ENCODE results near the gene TOX2.

DNA sequence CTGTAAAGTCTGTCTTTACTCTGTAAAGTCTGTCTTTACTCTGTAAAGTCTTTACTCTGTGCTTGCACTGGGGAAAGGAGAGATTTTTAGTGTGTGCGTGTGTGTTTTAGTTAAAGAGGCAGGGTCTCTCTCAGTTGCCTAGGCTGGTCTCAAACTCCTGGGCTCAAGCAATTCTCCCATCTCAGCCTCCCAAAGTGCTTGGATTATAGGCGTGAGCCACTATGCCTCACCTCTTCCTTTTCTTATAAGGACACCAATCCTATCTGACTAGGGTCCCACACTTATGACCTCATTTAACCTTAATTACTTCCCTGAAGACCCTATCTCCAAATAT is 178.6 kb downstream of the TOX2 start:
- TF ChIP-seq KLF1 (tag by site-specific recombination; IDR thresholded peaks at IDR 0.05) (no peak), ZNF302 (tag by site-specific recombination; IDR thresholded peaks at IDR 0.05; ENCODE audit: low read depth) (no peak), ZBTB7A (tag by site-specific recombination; IDR thresholded peaks at IDR 0.05; ENCODE audit: low read depth) (no peak), ZNF394 (tag by site-specific recombination; IDR thresholded peaks at IDR 0.05; ENCODE audit: borderline replicate concordance) (no peak), ZNF48 (tag by site-specific recombination; IDR thresholded peaks at IDR 0.05) (no peak), MZF1 (tag by site-specific recombination; IDR thresholded peaks at IDR 0.05; ENCODE audit: borderline replicate concordance) (no peak), KLF8 (tag by site-specific recombination; IDR thresholded peaks at IDR 0.05) (no peak)
- TF ChIP-seq, protein P1, sequence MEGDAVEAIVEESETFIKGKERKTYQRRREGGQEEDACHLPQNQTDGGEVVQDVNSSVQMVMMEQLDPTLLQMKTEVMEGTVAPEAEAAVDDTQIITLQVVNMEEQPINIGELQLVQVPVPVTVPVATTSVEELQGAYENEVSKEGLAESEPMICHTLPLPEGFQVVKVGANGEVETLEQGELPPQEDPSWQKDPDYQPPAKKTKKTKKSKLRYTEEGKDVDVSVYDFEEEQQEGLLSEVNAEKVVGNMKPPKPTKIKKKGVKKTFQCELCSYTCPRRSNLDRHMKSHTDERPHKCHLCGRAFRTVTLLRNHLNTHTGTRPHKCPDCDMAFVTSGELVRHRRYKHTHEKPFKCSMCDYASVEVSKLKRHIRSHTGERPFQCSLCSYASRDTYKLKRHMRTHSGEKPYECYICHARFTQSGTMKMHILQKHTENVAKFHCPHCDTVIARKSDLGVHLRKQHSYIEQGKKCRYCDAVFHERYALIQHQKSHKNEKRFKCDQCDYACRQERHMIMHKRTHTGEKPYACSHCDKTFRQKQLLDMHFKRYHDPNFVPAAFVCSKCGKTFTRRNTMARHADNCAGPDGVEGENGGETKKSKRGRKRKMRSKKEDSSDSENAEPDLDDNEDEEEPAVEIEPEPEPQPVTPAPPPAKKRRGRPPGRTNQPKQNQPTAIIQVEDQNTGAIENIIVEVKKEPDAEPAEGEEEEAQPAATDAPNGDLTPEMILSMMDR (tag by site-specific recombination; IDR thresholded peaks at IDR 0.05) = no peak
- TF ChIP-seq, protein P2, sequence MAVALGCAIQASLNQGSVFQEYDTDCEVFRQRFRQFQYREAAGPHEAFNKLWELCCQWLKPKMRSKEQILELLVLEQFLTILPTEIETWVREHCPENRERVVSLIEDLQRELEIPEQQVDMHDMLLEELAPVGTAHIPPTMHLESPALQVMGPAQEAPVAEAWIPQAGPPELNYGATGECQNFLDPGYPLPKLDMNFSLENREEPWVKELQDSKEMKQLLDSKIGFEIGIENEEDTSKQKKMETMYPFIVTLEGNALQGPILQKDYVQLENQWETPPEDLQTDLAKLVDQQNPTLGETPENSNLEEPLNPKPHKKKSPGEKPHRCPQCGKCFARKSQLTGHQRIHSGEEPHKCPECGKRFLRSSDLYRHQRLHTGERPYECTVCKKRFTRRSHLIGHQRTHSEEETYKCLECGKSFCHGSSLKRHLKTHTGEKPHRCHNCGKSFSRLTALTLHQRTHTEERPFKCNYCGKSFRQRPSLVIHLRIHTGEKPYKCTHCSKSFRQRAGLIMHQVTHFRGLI (tag by site-specific recombination; IDR thresholded peaks at IDR 0.05) = no peak

Data from HEK293 (cell line).